Cardiac muscle cell (in vitro differentiated cells and primary cell): ENCODE data around the gene CHAT. TPM values are rescaled to one million over a fixed set of nuclear protein-coding genes. Genes with fewer than 3 reads are reported as not detected.

Source experiments
- DNase-seq, 2 donors: peaks; one replicate each; pipeline versions ENCODE4 v3.0.0 to v3.0.0-alpha.2; 2010 to 2017; ENCODE audit warnings: low read depth in 1 of 2, low spot score in 1 of 2
- H3K27ac ChIP-seq: fragments of 200-600 bp; sonication (generic); 2 replicates; pipeline ENCODE4 v1.5.1; 2016
- H3K27me3 ChIP-seq: fragments of 200-600 bp; sonication (generic); 2 replicates; pipeline ENCODE4 v1.6.0; 2016; ENCODE audit warnings: control low read depth
- H3K36me3 ChIP-seq: fragments of 200-600 bp; sonication (generic); 2 replicates; pipeline ENCODE4 v1.5.1; 2016; ENCODE audit warnings: control low read depth
- H3K4me1 ChIP-seq: fragments of 200-600 bp; sonication (generic); 2 replicates; pipeline ENCODE4 v1.8.1; 2017; ENCODE audit warnings: low read depth, mild to moderate bottlenecking, mixed run types
- H3K4me3 ChIP-seq: fragments of 200-600 bp; sonication (generic); 2 replicates; pipeline ENCODE4 v1.5.1; 2016; ENCODE audit warnings: mild to moderate bottlenecking
- H3K9me3 ChIP-seq: fragments of 200-600 bp; sonication (generic); 2 replicates; pipeline ENCODE4 v1.5.1; 2017; ENCODE audit warnings: low read depth, mild to moderate bottlenecking, control low read depth
- polyA plus RNA-seq: library from polyadenylated mRNA; unstranded; fragments of >200 nt; fragmentation: Nextera tagmentation; extraction: Ambion mirVana; gene quantifications from 2 replicates; pipeline ENCODE4 v1.2.1, GENCODE V29; 2016
- total RNA-seq: library from RNA; depleted of rRNA; stranded (reverse); fragments of >200 nt; gene quantifications from 2 replicates; pipeline ENCODE4 v1.2.3, GENCODE V29; 2016
- TF ChIP-seq, protein P1 (sequence below): IDR thresholded peaks from 2 replicates; pipeline ENCODE4 v1.5.1; 2012; ENCODE audit warnings: low read depth, mild to moderate bottlenecking, low read length

The CHAT gene
- total and polyA plus RNA-seq, 2 experiments from 2014 or later, result not detected

GRCh38 chr10:49571388-49571787 lies 42.4 kb upstream of the CHAT start:
- no peak for DNase-seq
- Histone ChIP-seq H3K36me3 (no peaks in the 10 kb centered on the region), H3K4me3 (no peak overlapping the region), H3K27me3 (no peaks in the 10 kb centered on the region), H3K4me1 (no peaks in the 10 kb centered on the region), H3K9me3 (no peaks in the 10 kb centered on the region), H3K27ac (no peak overlapping the region)
- TF ChIP-seq, protein P1, sequence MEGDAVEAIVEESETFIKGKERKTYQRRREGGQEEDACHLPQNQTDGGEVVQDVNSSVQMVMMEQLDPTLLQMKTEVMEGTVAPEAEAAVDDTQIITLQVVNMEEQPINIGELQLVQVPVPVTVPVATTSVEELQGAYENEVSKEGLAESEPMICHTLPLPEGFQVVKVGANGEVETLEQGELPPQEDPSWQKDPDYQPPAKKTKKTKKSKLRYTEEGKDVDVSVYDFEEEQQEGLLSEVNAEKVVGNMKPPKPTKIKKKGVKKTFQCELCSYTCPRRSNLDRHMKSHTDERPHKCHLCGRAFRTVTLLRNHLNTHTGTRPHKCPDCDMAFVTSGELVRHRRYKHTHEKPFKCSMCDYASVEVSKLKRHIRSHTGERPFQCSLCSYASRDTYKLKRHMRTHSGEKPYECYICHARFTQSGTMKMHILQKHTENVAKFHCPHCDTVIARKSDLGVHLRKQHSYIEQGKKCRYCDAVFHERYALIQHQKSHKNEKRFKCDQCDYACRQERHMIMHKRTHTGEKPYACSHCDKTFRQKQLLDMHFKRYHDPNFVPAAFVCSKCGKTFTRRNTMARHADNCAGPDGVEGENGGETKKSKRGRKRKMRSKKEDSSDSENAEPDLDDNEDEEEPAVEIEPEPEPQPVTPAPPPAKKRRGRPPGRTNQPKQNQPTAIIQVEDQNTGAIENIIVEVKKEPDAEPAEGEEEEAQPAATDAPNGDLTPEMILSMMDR, result no peak

DNA sequence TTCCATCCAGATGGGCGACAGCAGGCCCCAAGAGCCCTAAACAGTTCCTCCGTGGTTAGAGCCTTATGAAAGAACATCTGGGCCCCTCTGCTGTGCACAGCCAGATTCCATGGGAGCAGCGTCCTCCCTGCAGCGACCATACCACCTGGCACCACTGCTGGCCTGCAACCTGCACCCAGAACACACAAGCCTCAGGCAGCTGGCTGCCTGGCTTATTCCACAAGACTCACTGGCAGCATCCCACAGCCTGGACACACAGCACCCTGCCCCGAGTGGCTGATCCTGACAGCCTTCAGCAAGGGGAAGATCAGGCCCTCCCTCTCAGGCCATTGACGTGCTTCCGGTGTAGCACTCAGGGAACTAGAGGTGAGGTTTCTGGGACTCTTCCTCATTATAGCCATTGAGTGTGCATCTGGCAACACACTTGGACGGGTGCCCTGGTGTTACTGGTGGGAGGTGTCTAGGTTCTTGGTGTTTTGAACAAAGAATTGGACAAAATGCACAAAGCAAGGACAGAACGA lies 41.2 kb upstream of the CHAT start:
- TF ChIP-seq, protein P1, result no peak
- no peak for DNase-seq
- Histone ChIP-seq H3K27ac (no peak overlapping the region), H3K36me3 (no peaks in the 10 kb centered on the region), H3K27me3 (no peaks in the 10 kb centered on the region), H3K4me3 (no peak overlapping the region), H3K4me1 (no peaks in the 10 kb centered on the region), H3K9me3 (no peaks in the 10 kb centered on the region)

DNA sequence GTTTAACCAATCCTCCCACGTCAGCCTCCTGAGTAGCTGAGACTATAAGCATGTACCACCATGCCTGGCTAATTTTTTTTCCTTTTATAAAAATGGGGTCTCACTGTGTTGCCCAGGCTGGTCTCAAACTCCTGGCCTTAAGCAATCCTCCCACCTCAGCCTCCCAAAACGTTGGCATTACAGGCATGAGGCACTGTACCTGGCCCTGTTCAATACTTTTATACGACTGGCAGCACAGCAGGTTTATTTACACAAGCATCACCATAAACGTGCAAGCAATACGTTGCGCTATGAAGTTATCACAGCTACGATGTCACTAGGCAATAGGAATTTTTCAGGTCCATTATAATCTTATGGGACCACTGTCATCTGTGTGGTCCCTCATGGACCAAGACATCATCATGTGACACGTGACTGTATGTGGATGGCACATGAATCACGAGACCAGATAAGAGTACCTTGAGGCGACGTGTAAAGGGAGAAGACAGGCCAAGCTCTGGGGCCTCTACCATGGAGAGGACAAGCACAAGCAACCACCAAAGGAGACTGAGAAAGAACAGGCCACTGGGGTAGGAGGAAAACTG lies 38.3 kb upstream of the CHAT start:
- Histone ChIP-seq H3K36me3 (no peaks in the 10 kb centered on the region), H3K27me3 (no peaks in the 10 kb centered on the region), H3K27ac (no peak overlapping the region), H3K4me1 (no peaks in the 10 kb centered on the region), H3K9me3 (no peaks in the 10 kb centered on the region), H3K4me3 (no peak overlapping the region)
- TF ChIP-seq, protein P1, result no peak
- DNase-seq, result no peak

DNA sequence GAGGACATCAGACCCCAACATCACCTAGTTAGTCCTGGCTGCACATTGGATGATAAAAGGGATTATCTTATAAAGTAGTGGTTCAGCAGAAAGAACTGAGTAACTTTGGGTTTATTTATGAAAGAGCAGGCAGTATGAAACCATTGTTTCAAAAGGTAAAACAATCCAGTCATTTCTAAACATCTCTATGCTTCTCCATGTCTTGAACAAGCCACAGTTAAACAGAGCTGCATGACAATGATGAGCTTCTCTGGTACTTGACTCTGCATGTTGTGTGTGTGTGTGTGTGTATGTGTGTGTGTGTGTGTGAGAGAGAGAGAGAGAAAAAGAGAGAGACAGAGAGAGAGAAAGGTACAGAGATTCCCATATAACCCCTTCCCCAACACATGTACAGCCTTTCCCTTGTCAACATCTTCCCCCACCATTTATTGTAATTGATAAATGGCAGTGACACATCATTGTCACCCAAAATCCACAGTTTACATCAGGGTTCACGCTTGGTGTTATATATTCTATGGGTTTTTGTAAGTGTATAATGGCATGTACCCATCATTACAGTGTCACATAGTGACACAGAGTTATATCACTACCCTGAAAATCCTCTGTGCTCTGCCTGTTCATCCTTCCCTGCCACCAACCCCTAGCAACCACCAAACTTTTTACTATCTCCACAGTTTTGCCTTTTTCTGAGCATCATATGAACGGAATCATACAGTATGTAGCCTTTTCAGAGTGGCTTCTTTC lies 36.5 kb upstream of the CHAT start:
- H3K27me3 ChIP-seq, result no peaks in the 10 kb centered on the region
- TF ChIP-seq, protein P1, result no peak
- H3K36me3 ChIP-seq, result no peaks in the 10 kb centered on the region
- H3K4me1 ChIP-seq, result no peaks in the 10 kb centered on the region
- H3K4me3 ChIP-seq, result no peak overlapping the region
- H3K9me3 ChIP-seq, result no peaks in the 10 kb centered on the region
- DNase-seq, result no peak
- H3K27ac ChIP-seq, result no peak overlapping the region

DNA sequence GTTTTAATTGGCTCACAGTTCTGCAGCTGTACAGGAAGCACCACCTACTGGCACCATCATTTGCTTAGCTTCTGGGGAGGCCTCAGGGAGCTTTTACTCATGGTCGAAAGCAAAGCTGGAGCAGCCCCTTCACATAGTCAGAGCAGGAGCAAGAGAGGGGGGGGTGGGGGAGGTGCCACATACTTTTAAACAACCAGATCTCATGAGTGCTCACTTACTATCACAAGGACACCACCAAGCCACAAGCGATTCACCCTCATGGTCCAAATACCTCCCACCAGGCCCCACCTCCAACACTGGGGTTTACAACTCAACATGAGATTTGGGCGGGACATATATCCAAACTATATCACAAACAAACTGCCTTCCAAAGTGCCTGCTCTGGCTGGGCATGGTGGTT lies 35.4 kb upstream of the CHAT start:
- TF ChIP-seq, protein P1, result no peak
- H3K27ac ChIP-seq, result no peak overlapping the region
- H3K4me3 ChIP-seq, result no peak overlapping the region
- no peaks in the 10 kb centered on the region for H3K27me3 ChIP-seq
- DNase-seq, result no peak
- H3K36me3 ChIP-seq, result no peaks in the 10 kb centered on the region
- no peaks in the 10 kb centered on the region for H3K4me1 ChIP-seq
- no peaks in the 10 kb centered on the region for H3K9me3 ChIP-seq
